SU-DHL-6 (cell line): ENCODE results near the gene CCZ1.
"Not testable (repeated sequence)": the region's sequence is repeated elsewhere in the genome, so short reads cannot be mapped to it uniquely, and the experiment has no call there.

ENCODE experiments used
- H2AFZ ChIP-seq: fragments of 200-600 bp; sonication (generic); 2 replicates; pipeline ENCODE4 v1.6.1; 2014; ENCODE audit warnings: low read depth, mild to moderate bottlenecking, moderate library complexity, mixed read lengths, antibody characterized with exemption, low read length; ENCODE audit not compliant: severe bottlenecking
- H3F3A ChIP-seq: fragments of 200-600 bp; shearing (Covaris generic); 2 replicates; pipeline ENCODE4 v1.6.0; 2016; ENCODE audit warnings: antibody characterized with exemption, mild to moderate bottlenecking; ENCODE audit not compliant: insufficient read depth
- H3K27ac ChIP-seq: fragments of 200-600 bp; sonication (generic); 2 replicates; pipeline ENCODE4 v1.5.1; 2016; ENCODE audit warnings: low read depth, mild to moderate bottlenecking, low read length, moderate library complexity, mixed read lengths
- H3K27me3 ChIP-seq: fragments of 200-600 bp; sonication (generic), shearing (Covaris generic); 2 replicates; pipeline ENCODE4 v1.6.0; 2014; ENCODE audit warnings: mild to moderate bottlenecking, low read length
- H3K36me3 ChIP-seq: fragments of 200-600 bp; sonication (generic); 2 replicates; pipeline ENCODE4 v1.6.1; 2014; ENCODE audit warnings: mild to moderate bottlenecking, low read length, mixed read lengths
- H3K4me2 ChIP-seq: fragments of 300-600, 200-600 bp; shearing (Covaris generic), sonication (generic); 2 replicates; pipeline ENCODE4 v1.6.0; 2014; ENCODE audit warnings: low read length, low read depth, mild to moderate bottlenecking; ENCODE audit not compliant: poor library complexity, severe bottlenecking
- H3K4me3 ChIP-seq: fragments of 200-600 bp; sonication (generic); 2 replicates; pipeline ENCODE4 v1.5.1; 2014; ENCODE audit warnings: antibody characterized with exemption, low read length, mild to moderate bottlenecking, mixed read lengths; ENCODE audit not compliant: insufficient read depth, poor library complexity, severe bottlenecking
- H3K79me2 ChIP-seq: fragments of 200-600 bp; sonication (generic); 2 replicates; pipeline ENCODE4 v1.6.1; 2014; ENCODE audit warnings: mild to moderate bottlenecking, low read length, moderate library complexity; ENCODE audit not compliant: insufficient read depth
- H3K9ac ChIP-seq: fragments of 200-600 bp; sonication (generic); 2 replicates; pipeline ENCODE4 v1.7.0; 2014; ENCODE audit warnings: mild to moderate bottlenecking, low read length
- H3K9me2 ChIP-seq: fragments of 200-600 bp; sonication (generic); replicated peaks from 2 replicates; pipeline ENCODE4 v1.6.1; 2014; ENCODE audit warnings: low read length; ENCODE audit not compliant: insufficient read depth
- H3K9me3 ChIP-seq: fragments of 200-600 bp; sonication (generic); 2 replicates; pipeline ENCODE4 v1.6.1; 2014; ENCODE audit warnings: low read length, mixed read lengths; ENCODE audit not compliant: insufficient read depth
- H4K20me1 ChIP-seq: fragments of 200-600 bp; sonication (generic); 2 replicates; pipeline ENCODE4 v1.6.1; 2014; ENCODE audit warnings: low read depth, mild to moderate bottlenecking, antibody characterized with exemption, low read length, moderate library complexity, mixed read lengths

The CCZ1 gene

GRCh38 chr7:5970347-5970911 lies 71.9 kb downstream of the CCZ1 start, which contains the start of gene RSPH10B:
TSS of gene RSPH10B (minus strand) at chr7:5970689. CDS start at chr7:5967116, 3,573 bp downstream.
- not testable (repeated sequence) for H4K20me1 ChIP-seq, H3K9ac ChIP-seq, H2AFZ ChIP-seq, H3K79me2 ChIP-seq, H3K27ac ChIP-seq, H3K36me3 ChIP-seq, H3K9me2 ChIP-seq, H3K4me2 ChIP-seq, H3K9me3 ChIP-seq, H3K4me3 ChIP-seq, H3F3A ChIP-seq, H3K27me3 ChIP-seq

- not testable (repeated sequence) for H3K36me3 ChIP-seq, H3K4me2 ChIP-seq, H4K20me1 ChIP-seq, H3K79me2 ChIP-seq, H3K9me2 ChIP-seq, H3K9ac ChIP-seq, H3K4me3 ChIP-seq, H2AFZ ChIP-seq, H3K27me3 ChIP-seq, H3K9me3 ChIP-seq, H3F3A ChIP-seq, H3K27ac ChIP-seq
Measured at GRCh38 chr7:5973580-5973979, 75.0 kb downstream of the CCZ1 start.
